Right lobe of liver (tissue), 4 donors: ENCODE results near the gene SPTBN1.

Experiments
- POLR2A ChIP-seq: fragments of 450-650 bp; IDR thresholded peaks from one replicate; pipeline ENCODE4 v1.6.1; 2017; ENCODE audit warnings: antibody characterized with exemption, mild to moderate bottlenecking
- TF ChIP-seq, protein P1 (sequence below), 4 donors: fragments of 200-600 bp in 3 of 4; fragments of 450-650 bp in 1 of 4; IDR thresholded peaks; one replicate each; pipeline versions ENCODE4 v1.5.1 to v1.8.0; 2016 to 2022; ENCODE audit warnings: antibody characterized with exemption in 4 of 4, mild to moderate bottlenecking in 2 of 4
- donor health status: DM: no; HTN: no; CAD: no.
- donor health status: DM: no; HTN: no; CAD: no.
- donor health status: DM: no; HTN: yes; CAD: no.

DNA sequence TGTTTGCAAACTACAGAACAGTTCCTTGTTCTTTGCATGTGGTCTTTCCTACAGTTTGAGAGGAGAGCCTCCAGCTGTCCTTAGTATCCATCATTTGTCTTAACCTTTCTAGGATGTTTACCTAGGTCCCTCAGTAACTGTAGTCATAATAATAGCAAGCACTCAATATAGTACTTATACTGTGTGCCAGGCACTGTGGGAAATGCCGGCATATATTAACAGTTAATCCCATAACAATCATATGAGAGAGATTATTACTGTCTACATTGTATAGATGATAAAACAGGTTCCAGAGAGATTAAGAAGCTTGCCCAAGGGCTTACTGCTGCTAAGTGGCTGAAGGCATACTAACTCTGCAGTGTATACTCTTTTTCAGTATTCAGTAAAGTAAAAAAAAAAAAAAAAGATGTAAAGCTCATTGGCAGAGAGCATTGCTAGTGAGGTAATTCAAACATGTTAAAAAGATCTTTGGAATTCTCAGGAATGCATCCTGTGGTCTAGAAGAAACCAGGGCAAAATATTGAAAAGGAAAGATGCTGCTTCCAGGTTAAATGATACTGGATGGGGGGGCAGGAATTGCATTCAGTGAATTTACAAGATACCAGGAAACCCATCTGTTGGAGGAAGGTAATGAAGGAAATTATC, 72.3 kb downstream of the SPTBN1 start:
- TF ChIP-seq POLR2A, result no peak
- TF ChIP-seq, protein P1, sequence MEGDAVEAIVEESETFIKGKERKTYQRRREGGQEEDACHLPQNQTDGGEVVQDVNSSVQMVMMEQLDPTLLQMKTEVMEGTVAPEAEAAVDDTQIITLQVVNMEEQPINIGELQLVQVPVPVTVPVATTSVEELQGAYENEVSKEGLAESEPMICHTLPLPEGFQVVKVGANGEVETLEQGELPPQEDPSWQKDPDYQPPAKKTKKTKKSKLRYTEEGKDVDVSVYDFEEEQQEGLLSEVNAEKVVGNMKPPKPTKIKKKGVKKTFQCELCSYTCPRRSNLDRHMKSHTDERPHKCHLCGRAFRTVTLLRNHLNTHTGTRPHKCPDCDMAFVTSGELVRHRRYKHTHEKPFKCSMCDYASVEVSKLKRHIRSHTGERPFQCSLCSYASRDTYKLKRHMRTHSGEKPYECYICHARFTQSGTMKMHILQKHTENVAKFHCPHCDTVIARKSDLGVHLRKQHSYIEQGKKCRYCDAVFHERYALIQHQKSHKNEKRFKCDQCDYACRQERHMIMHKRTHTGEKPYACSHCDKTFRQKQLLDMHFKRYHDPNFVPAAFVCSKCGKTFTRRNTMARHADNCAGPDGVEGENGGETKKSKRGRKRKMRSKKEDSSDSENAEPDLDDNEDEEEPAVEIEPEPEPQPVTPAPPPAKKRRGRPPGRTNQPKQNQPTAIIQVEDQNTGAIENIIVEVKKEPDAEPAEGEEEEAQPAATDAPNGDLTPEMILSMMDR (IDR thresholded peaks at IDR 0.05), result no peak
